KMS-11 (cell line): ENCODE results near the gene CTBP2.

Source experiments
- H2AFZ ChIP-seq: fragments of 200-600 bp; sonication (generic); 2 replicates; pipeline ENCODE4 v1.6.1; 2016; ENCODE audit warnings: antibody characterized with exemption, mixed run types, low read depth
- H3K27ac ChIP-seq: fragments of 200-600 bp; sonication (generic); 2 replicates; pipeline ENCODE4 v1.6.1; 2016; ENCODE audit warnings: mild to moderate bottlenecking, mixed run types
- H3K27me3 ChIP-seq: fragments of 200-600 bp; sonication (generic); 2 replicates; pipeline ENCODE4 v1.6.1; 2017; ENCODE audit warnings: mild to moderate bottlenecking, low read depth, mixed run types, moderate library complexity; ENCODE audit not compliant: insufficient read depth
- H3K36me3 ChIP-seq: fragments of 200-600 bp; sonication (generic); 2 replicates; pipeline ENCODE4 v1.6.1; 2017; ENCODE audit warnings: mild to moderate bottlenecking, mixed run types; ENCODE audit not compliant: insufficient read depth
- H3K4me1 ChIP-seq: fragments of 200-600 bp; sonication (generic); 2 replicates; pipeline ENCODE4 v1.6.1; 2016; ENCODE audit warnings: mild to moderate bottlenecking, low read depth, mixed run types; ENCODE audit not compliant: poor library complexity, severe bottlenecking
- H3K4me2 ChIP-seq: fragments of 200-600 bp; sonication (generic); 2 replicates; pipeline ENCODE4 v1.7.0; 2016; ENCODE audit warnings: mild to moderate bottlenecking, mixed run types
- H3K4me3 ChIP-seq: fragments of 200-600 bp; sonication (generic); IDR thresholded peaks from 2 replicates; pipeline ENCODE4 v1.6.1; 2017; ENCODE audit warnings: low read depth, low read length, mixed read lengths; ENCODE audit not compliant: insufficient read depth
- H3K79me2 ChIP-seq: fragments of 200-600 bp; sonication (generic); 2 replicates; pipeline ENCODE4 v1.6.1; 2016; ENCODE audit warnings: low read depth, mixed run types; ENCODE audit not compliant: insufficient read depth
- H3K9ac ChIP-seq: fragments of 200-600 bp; sonication (generic); 2 replicates; pipeline ENCODE4 v1.6.1; 2016; ENCODE audit warnings: mild to moderate bottlenecking, mixed run types
- H4K20me1 ChIP-seq: fragments of 200-600 bp; sonication (generic); 2 replicates; pipeline ENCODE4 v1.6.1; 2016; ENCODE audit warnings: mild to moderate bottlenecking, mixed run types; ENCODE audit not compliant: insufficient read depth
- CTCF ChIP-seq: fragments of 200-600 bp; sonication (generic); conservative IDR thresholded peaks from 2 replicates; pipeline ENCODE4 v1.6.1; 2017; ENCODE audit warnings: low read depth, mild to moderate bottlenecking, antibody characterized with exemption, low read length, moderate library complexity, mixed read lengths

Gene CTBP2

GRCh38 chr10:125048094-125048864, 112.1 kb downstream of the CTBP2 start:
- H3K4me3 ChIP-seq: no peak overlapping the region
- H3K36me3 ChIP-seq: no peaks in the 10 kb centered on the region
- no peaks in the 10 kb centered on the region for H3K27me3 ChIP-seq
- H3K4me1 ChIP-seq: peaks cover 10% of the 10 kb centered on the region
- H3K4me2 ChIP-seq: no peak overlapping the region
- H4K20me1 ChIP-seq: no peaks in the 10 kb centered on the region
- H3K9ac ChIP-seq: no peak overlapping the region
- TF ChIP-seq CTCF: peak; percentile 89
- no peak overlapping the region for H2AFZ ChIP-seq
- no peak overlapping the region for H3K27ac ChIP-seq
- H3K79me2 ChIP-seq: no peaks in the 10 kb centered on the region

- no peak overlapping the region for H3K4me2 ChIP-seq
- H3K36me3 ChIP-seq: no peaks in the 10 kb centered on the region
- no peaks in the 10 kb centered on the region for H4K20me1 ChIP-seq
- H3K27me3 ChIP-seq: no peaks in the 10 kb centered on the region
- no peak for TF ChIP-seq CTCF
- peaks cover 10% of the 10 kb centered on the region for H3K4me1 ChIP-seq
- H3K4me3 ChIP-seq: no peak overlapping the region
- H3K9ac ChIP-seq: no peak overlapping the region
- H3K27ac ChIP-seq: no peak overlapping the region
- H3K79me2 ChIP-seq: no peaks in the 10 kb centered on the region
- no peak overlapping the region for H2AFZ ChIP-seq
These were observed 116.3 kb downstream of the CTBP2 start for GRCh38 chr10:125043841-125044658.

GRCh38 chr10:125041856-125042506, 118.4 kb downstream of the CTBP2 start:
- no peaks in the 10 kb centered on the region for H3K4me1 ChIP-seq
- H3K4me2 ChIP-seq: no peak overlapping the region
- TF ChIP-seq CTCF: no peak
- no peaks in the 10 kb centered on the region for H3K36me3 ChIP-seq
- no peaks in the 10 kb centered on the region for H4K20me1 ChIP-seq
- no peak overlapping the region for H3K27ac ChIP-seq
- no peak overlapping the region for H3K4me3 ChIP-seq
- no peaks in the 10 kb centered on the region for H3K79me2 ChIP-seq
- H3K9ac ChIP-seq: no peak overlapping the region
- no peaks in the 10 kb centered on the region for H3K27me3 ChIP-seq
- H2AFZ ChIP-seq: no peak overlapping the region

DNA sequence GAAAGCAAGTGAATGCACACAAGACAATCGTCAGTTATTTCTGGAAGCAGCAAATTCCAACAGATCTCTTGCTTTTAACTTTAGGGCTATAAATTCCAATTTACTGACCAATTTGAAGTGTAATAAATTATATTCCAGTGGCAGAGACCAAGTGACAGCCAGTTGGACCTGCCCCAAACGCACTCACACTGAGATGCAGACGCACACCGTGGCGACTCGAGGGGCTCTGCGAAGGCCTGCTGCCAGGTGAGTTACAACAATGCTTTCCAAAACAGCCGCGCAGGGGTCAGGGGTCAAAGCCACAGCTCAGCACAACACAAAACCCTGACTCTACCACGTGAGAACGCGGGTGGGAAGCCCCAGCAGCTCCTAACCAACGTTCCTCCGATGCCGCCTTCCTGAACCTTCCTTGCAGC, 121.0 kb downstream of the CTBP2 start:
- no peak for TF ChIP-seq CTCF
- H3K36me3 ChIP-seq: no peaks in the 10 kb centered on the region
- H3K4me2 ChIP-seq: no peak overlapping the region
- H3K9ac ChIP-seq: no peak overlapping the region
- H3K27ac ChIP-seq: no peak overlapping the region
- H3K79me2 ChIP-seq: no peaks in the 10 kb centered on the region
- H3K27me3 ChIP-seq: no peaks in the 10 kb centered on the region
- no peak overlapping the region for H2AFZ ChIP-seq
- no peaks in the 10 kb centered on the region for H3K4me1 ChIP-seq
- H3K4me3 ChIP-seq: no peak overlapping the region
- no peaks in the 10 kb centered on the region for H4K20me1 ChIP-seq
